ENCODE measurements around the gene LOXL3.

Gene LOXL3

GRCh38 chr2:74496997-74497776 is 56.6 kb downstream of the LOXL3 start:
- in situ Hi-C loops (cut with MboI; ENCODE audit: low sequenced_read_pairs) = no loop called here

DNA sequence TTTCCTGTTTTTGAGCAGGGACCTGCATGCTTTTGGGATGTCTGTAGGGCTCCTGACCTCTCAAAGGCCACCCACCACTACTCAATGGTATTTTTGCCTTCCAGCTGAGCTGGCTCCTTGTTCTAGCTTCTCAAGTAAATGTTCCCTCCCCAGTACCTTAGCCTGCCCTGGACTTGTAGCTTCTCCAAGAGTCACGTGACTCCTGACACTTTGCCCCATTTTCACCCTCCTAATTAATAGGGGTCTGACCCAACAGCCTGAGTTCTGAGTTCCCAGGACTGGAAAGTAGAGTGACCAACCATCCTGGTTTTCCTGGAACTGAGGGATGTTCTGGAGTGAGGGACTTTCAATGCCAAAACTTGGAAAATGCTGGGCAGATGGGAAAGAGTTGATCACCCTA is 58.3 kb downstream of the LOXL3 start:
- in situ Hi-C loops (cut with MboI; ENCODE audit: low sequenced_read_pairs) = no loop called here

DNA sequence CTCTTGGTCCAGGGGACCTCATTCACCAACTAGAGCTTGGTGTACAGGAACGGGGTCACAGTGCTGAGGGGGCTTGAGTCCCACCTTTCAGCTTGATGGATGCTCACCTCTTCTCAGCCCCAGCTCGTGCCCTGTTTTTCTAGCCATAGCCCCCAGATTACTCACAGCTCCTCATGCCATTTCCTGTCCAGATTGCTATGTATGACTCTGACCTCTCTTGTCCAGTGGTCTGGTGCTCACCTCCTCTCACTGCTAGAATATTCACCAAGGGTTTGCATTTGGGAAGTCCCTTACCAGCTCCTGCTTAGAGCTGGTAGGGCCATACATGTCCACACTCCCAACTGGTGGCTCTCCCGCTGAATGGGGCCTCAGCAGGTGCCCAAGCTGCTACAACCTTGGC is 60.2 kb downstream of the LOXL3 start:
- in situ Hi-C loops (cut with MboI; ENCODE audit: low sequenced_read_pairs) = no loop called here

- in situ Hi-C loops (cut with MboI; ENCODE audit: low sequenced_read_pairs) = no loop called here
These were observed 61.8 kb downstream of the LOXL3 start for GRCh38 chr2:74491648-74492544.

- in situ Hi-C loops (cut with MboI; ENCODE audit: low sequenced_read_pairs) = loop anchor here (10.0 kb wide), 1 partner anchor 95 kb away; no protein-coding TSS in a partner anchor
These were observed 63.8 kb downstream of the LOXL3 start for GRCh38 chr2:74489906-74490305.

DNA sequence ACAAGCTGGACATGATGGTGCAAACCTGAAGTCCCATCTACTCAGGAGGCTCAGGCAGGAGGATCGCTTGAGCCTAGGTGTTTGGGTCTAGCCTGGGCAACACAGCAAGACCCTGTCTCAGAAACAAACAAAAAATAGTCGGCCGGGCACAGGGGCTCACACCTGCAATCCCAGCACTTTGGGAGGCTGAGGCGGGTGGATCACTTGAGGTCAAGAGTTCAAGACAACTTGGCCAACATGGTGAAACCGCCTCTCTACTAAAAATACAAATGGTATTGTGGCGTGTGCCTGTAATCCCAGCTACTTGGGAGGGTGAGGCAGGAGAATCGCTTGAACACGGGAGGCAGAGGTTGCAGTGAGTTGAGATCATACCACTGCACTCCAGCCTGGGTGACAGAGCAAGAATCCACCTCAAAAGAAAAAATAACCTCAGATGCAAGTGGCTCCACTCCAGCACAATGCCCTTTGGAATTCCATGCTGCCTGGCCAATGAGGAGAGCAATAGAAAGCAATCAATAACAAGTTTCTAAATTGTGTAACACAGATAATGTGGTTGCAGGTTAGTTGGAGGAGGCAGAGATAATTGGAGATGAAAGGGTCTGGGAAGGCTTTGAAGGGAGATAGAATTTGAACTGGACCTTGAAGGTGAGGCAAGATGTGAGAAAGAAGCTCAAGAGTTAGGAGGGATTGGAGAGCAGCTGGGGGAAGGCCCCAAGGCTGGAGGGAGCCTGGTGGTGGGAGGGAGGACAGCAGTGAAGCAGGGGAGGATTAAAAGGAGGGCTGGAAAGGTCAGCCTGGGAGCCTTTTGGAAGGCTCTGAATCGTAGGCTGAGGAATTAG is 64.9 kb downstream of the LOXL3 start:
- in situ Hi-C loops (cut with MboI; ENCODE audit: low sequenced_read_pairs) = loop anchor here (10.0 kb wide), 1 partner anchor 96 kb away; no protein-coding TSS in a partner anchor

- in situ Hi-C loops (cut with MboI; ENCODE audit: low sequenced_read_pairs) = loop anchor here (10.0 kb wide), 1 partner anchor 99 kb away; no protein-coding TSS in a partner anchor
These were observed 67.6 kb downstream of the LOXL3 start for GRCh38 chr2:74486141-74486540.

DNA sequence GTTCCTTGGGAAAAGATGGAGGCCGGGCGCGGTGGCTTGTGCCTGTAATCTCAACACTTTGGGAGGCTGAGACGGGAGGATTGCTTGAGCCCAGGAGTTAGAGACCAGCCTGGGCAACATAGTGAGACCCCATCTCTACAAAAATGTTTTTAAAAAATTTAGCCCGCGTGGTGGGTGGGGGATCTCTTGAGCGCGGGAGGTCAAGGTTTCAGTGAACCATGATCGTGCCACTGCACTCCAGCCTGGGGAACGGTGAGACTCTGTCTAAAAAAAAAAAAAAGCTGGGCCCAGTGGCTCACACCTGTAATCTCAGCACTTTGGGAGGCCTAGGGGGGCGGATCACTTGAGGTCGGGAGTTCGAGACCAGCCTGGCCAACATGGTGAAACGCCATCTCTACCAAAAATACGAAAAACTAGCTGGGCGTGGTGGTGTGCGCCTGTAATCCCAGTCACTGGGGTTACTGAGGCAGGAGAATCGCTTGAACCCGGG is 70.0 kb downstream of the LOXL3 start:
- in situ Hi-C loops (cut with MboI; ENCODE audit: low sequenced_read_pairs) = loop anchor here (10.0 kb wide), 1 partner anchor 101 kb away; no protein-coding TSS in a partner anchor

- in situ Hi-C loops (cut with MboI; ENCODE audit: low sequenced_read_pairs) = loop anchor here (10.0 kb wide), 1 partner anchor 102 kb away; no protein-coding TSS in a partner anchor
These were observed 70.7 kb downstream of the LOXL3 start, which contains the start of the genes CCDC142 and TTC31 for GRCh38 chr2:74482801-74483674. CCDC142 (minus strand) TSS chr2:74482998; CDS start chr2:74482837, 161 bp downstream. TTC31 (plus strand) TSS chr2:74483081; CDS start chr2:74483096, 15 bp downstream.
